ENCODE data around the gene PSMG4.

The PSMG4 gene

GRCh38 chr6:3297909-3298308, 39.2 kb downstream of the PSMG4 start:
- TF ChIP-seq HOXA7 (CRISPR knock-in tag; IDR thresholded peaks at IDR 0.05; ENCODE audit: borderline replicate concordance), result no peak
- no peak for TF ChIP-seq ZBTB1 (tag by site-specific recombination; IDR thresholded peaks at IDR 0.05)
- TF ChIP-seq PRDM6 (tag by site-specific recombination; IDR thresholded peaks at IDR 0.05), result no peak
- no peak for TF ChIP-seq BCL11B (tag by site-specific recombination; IDR thresholded peaks at IDR 0.05; ENCODE audit: low read depth)
- no peak for TF ChIP-seq ZNF521 (tag by site-specific recombination; IDR thresholded peaks at IDR 0.05)
- no peak for TF ChIP-seq BCL11A (tag by site-specific recombination; IDR thresholded peaks at IDR 0.05; ENCODE audit: low read depth)
- no peak for TF ChIP-seq ZNF335 (tag by site-specific recombination; conservative IDR thresholded peaks at IDR 0.05)
- TF ChIP-seq ZNF660 (tag by site-specific recombination; IDR thresholded peaks at IDR 0.05), result no peak
- no peak for TF ChIP-seq ZNF548 (tag by site-specific recombination; IDR thresholded peaks at IDR 0.05)
- no peak for TF ChIP-seq GLI2 (tag by site-specific recombination; IDR thresholded peaks at IDR 0.05; ENCODE audit: borderline replicate concordance, low read depth)
- no peak for TF ChIP-seq ZNF585B (tag by site-specific recombination; IDR thresholded peaks at IDR 0.05)
- no peak for TF ChIP-seq ZNF280C (tag by site-specific recombination; IDR thresholded peaks at IDR 0.05)
- no peak for TF ChIP-seq SP2 (tag by site-specific recombination; IDR thresholded peaks at IDR 0.05)
- TF ChIP-seq PRDM1 (tag by site-specific recombination; IDR thresholded peaks at IDR 0.05), result no peak
- TF ChIP-seq SCRT2 (tag by site-specific recombination; IDR thresholded peaks at IDR 0.05), result no peak
- no peak for TF ChIP-seq ZNF248 (tag by site-specific recombination; IDR thresholded peaks at IDR 0.05)
- TF ChIP-seq ZNF677 (tag by site-specific recombination; IDR thresholded peaks at IDR 0.05), result no peak
- no peak for TF ChIP-seq KLF9 (tag by site-specific recombination; IDR thresholded peaks at IDR 0.05; ENCODE audit: low read depth)
- no peak overlapping the region for H3K27ac ChIP-seq (ENCODE audit: extremely low read depth, low read depth, low read length)
- ChIA-PET POLR2A (no interaction called here), CTCF (interaction anchor here (1.0 to 2.5 kb wide), 3 partner anchors 18 to 114 kb away, joined by 3 to 10 read pairs (median 5); no protein-coding TSS in a partner anchor)
- no peaks in the 10 kb centered on the region for H3K4me1 ChIP-seq (ENCODE audit: control insufficient read depth, insufficient read depth, low read length)
- H3K4me3 ChIP-seq (ENCODE audit: low read depth, low read length), result no peak overlapping the region
- no peaks in the 10 kb centered on the region for H3K9me3 ChIP-seq (ENCODE audit: control insufficient read depth, insufficient read depth, low read depth, low read length)
- peaks cover 0 to 16% of the 10 kb centered on the region in 2 experiments; a peak in 1 of 3 replicates for H3K36me3 ChIP-seq (ENCODE audit: control insufficient read depth in 2 of 2, insufficient read depth in 1 of 2, low read length in 2 of 2)

- Histone ChIP-seq H3K4me1 (ENCODE audit: control insufficient read depth, insufficient read depth, low read length) (no peaks in the 10 kb centered on the region), H3K4me3 (ENCODE audit: low read depth, low read length) (no peak overlapping the region), H3K27ac (ENCODE audit: extremely low read depth, low read depth, low read length) (no peak overlapping the region), H3K9me3 (ENCODE audit: control insufficient read depth, insufficient read depth, low read depth, low read length) (no peaks in the 10 kb centered on the region; the same call in 1 of the 2 replicates), H3K36me3 (ENCODE audit: control insufficient read depth in 2 of 2, insufficient read depth in 1 of 2, low read length in 2 of 2) (peaks cover 0 to 14% of the 10 kb centered on the region in 2 experiments; a peak in 1 of 3 replicates)
- TF ChIP-seq ZNF426 (tag by site-specific recombination; IDR thresholded peaks at IDR 0.05), result no peak
- TF ChIP-seq ZNF184 (tag by site-specific recombination; IDR thresholded peaks at IDR 0.05), result no peak
- TF ChIP-seq ZNF561 (tag by site-specific recombination; IDR thresholded peaks at IDR 0.05; ENCODE audit: borderline replicate concordance), result no peak
- no peak for TF ChIP-seq ZFP69B (tag by site-specific recombination; IDR thresholded peaks at IDR 0.05)
- no peak for TF ChIP-seq ZNF398 (tag by site-specific recombination; IDR thresholded peaks at IDR 0.05)
- TF ChIP-seq CTCF (tag by site-specific recombination; IDR thresholded peaks at IDR 0.05), result no peak
- ChIA-PET CTCF (interaction anchor here (0.6 to 1.5 kb wide), 5 partner anchors 15 to 1393 kb away, joined by 3 to 5 read pairs (median 3); no protein-coding TSS in a partner anchor), POLR2A (no interaction called here)
Observed at GRCh38 chr6:3299221-3299620, 40.5 kb downstream of the PSMG4 start.

Data from HEK293 (cell line).